IMR-90 (cell line): ENCODE measurements around the gene PAK6. TPM values are rescaled to one million over a fixed set of nuclear protein-coding genes. Genes with fewer than 3 reads are reported as not detected.

Source experiments
- ATAC-seq: fragments of 200-7000 bp; cut with Tn5 transposase; 2 replicates; pipeline ENCODE4 v1.9.1; 2020; ENCODE audit warnings: low read depth, mild to moderate bottlenecking, moderate library complexity
- BruUV-seq: library from RNA; stranded (reverse); fragments of 400-500 nt; replicated peaks from 2 replicates; lab custom pipeline; 2021; lab: Mats Ljungman, UMichigan
- CTCF ChIA-PET: fragments of 300-600 bp; formaldehyde crosslinking; extraction: SDS; loops from one replicate; lab custom pipeline; 2021; ENCODE audit warnings: antibody characterized with exemption; lab: Yijun Ruan, JAX
- POLR2A ChIA-PET: fragments of 300-600 bp; sonication (Branson Sonifier 250); formaldehyde crosslinking; loops from one replicate; lab custom pipeline; 2022; ENCODE audit warnings: antibody characterized with exemption; ENCODE audit not compliant: unreplicated experiment; lab: Charles Lee
- DNase-seq: peaks from one replicate; pipeline ENCODE4 v3.0.0; 2013
- H2AFZ ChIP-seq: replicated peaks from 2 replicates; pipeline ENCODE3; 2013; ENCODE audit warnings: low read length, mild to moderate bottlenecking; ENCODE audit not compliant: poor library complexity
- H2AK5ac ChIP-seq: 2 replicates; pipeline ENCODE4 v1.6.1; 2013; ENCODE audit warnings: low read depth, low read length, inconsistent platforms
- H2AK9ac ChIP-seq: replicated peaks from 2 replicates; pipeline ENCODE3; 2013; ENCODE audit warnings: mild to moderate bottlenecking, low read depth, low read length, moderate library complexity; ENCODE audit not compliant: poor library complexity
- H2BK120ac ChIP-seq: 2 replicates; pipeline ENCODE4 v1.6.1; 2013; ENCODE audit warnings: low read depth, low read length, inconsistent platforms
- H2BK15ac ChIP-seq: 3 replicates; pipeline ENCODE4 v1.6.1; 2013; ENCODE audit warnings: low read depth, low read length, inconsistent platforms
- H2BK20ac ChIP-seq: 2 replicates; pipeline ENCODE4 v1.6.1; 2013; ENCODE audit warnings: low read depth, mild to moderate bottlenecking, inconsistent platforms, low read length, moderate library complexity
- H2BK5ac ChIP-seq: 2 replicates; pipeline ENCODE4 v1.6.1; 2013; ENCODE audit warnings: mild to moderate bottlenecking, low read depth, low read length, inconsistent platforms; ENCODE audit not compliant: poor library complexity, severe bottlenecking
- H3K14ac ChIP-seq: replicated peaks from 2 replicates; pipeline ENCODE4 v1.6.1; 2013; ENCODE audit warnings: low read depth, low read length, inconsistent platforms
- H3K18ac ChIP-seq: 2 replicates; pipeline ENCODE4 v1.6.1; 2013; ENCODE audit warnings: low read depth, low read length, control low read depth
- H3K23ac ChIP-seq: 2 replicates; pipeline ENCODE4 v1.6.1; 2013; ENCODE audit warnings: low read depth, low read length, inconsistent platforms
- H3K27ac ChIP-seq: 2 replicates; pipeline ENCODE4 v1.5.1; 2013; ENCODE audit warnings: mild to moderate bottlenecking, control low read depth, low read length; ENCODE audit not compliant: insufficient read depth
- H3K27me3 ChIP-seq: 2 replicates; pipeline ENCODE4 v1.6.1; 2013; ENCODE audit warnings: low read length; ENCODE audit not compliant: control insufficient read depth, insufficient read depth
- H3K36me3 ChIP-seq: 2 replicates; pipeline ENCODE4 v1.6.1; 2013; ENCODE audit warnings: low read length, mixed read lengths; ENCODE audit not compliant: control insufficient read depth, insufficient read depth
- H3K4ac ChIP-seq: 2 replicates; pipeline ENCODE4 v1.6.1; 2013; ENCODE audit warnings: low read depth, low read length, inconsistent platforms
- H3K4me1 ChIP-seq: 2 replicates; pipeline ENCODE4 v1.6.1; 2013; ENCODE audit warnings: low read length, mixed read lengths; ENCODE audit not compliant: control insufficient read depth, insufficient read depth
- H3K4me2 ChIP-seq: 2 replicates; pipeline ENCODE4 v1.6.1; 2013; ENCODE audit warnings: low read depth, mild to moderate bottlenecking, control low read depth, low read length, moderate library complexity
- H3K4me3 ChIP-seq: 2 replicates; pipeline ENCODE4 v1.5.1; 2013; ENCODE audit warnings: low read depth, mild to moderate bottlenecking, control low read depth, low read length, moderate library complexity; ENCODE audit not compliant: insufficient read depth
- H3K56ac ChIP-seq: 2 replicates; pipeline ENCODE4 v1.6.1; 2013; ENCODE audit warnings: low read length, inconsistent platforms; ENCODE audit not compliant: insufficient read depth; ENCODE audit errors: extremely low read depth
- H3K79me1 ChIP-seq, 2 experiments: 2 replicates each; pipeline ENCODE4 v1.6.1; 2013; ENCODE audit warnings: low read length in 2 of 2, inconsistent platforms in 1 of 2, low read depth in 1 of 2
- H3K9ac ChIP-seq: 2 replicates; pipeline ENCODE4 v1.6.1; 2013; ENCODE audit warnings: low read depth, low read length, control low read depth
- H3K9me1 ChIP-seq: 2 replicates; pipeline ENCODE4 v1.6.1; 2013; ENCODE audit warnings: low read length, inconsistent platforms; ENCODE audit not compliant: insufficient read depth
- H3K9me3 ChIP-seq: 2 replicates; pipeline ENCODE4 v1.6.1; 2013; ENCODE audit warnings: low read length; ENCODE audit not compliant: control insufficient read depth, insufficient read depth
- H4K20me1 ChIP-seq: 2 replicates; pipeline ENCODE4 v1.6.1; 2013; ENCODE audit warnings: low read length, inconsistent platforms; ENCODE audit not compliant: insufficient read depth
- H4K5ac ChIP-seq: 2 replicates; pipeline ENCODE4 v1.6.1; 2013; ENCODE audit warnings: mild to moderate bottlenecking, low read depth, low read length, control low read depth
- H4K8ac ChIP-seq, 2 experiments: 2 replicates each; pipeline ENCODE4 v1.6.1; 2013; ENCODE audit warnings: low read depth in 2 of 2, low read length in 2 of 2, control low read depth in 1 of 2, inconsistent platforms in 1 of 2
- H4K91ac ChIP-seq: 2 replicates; pipeline ENCODE4 v1.6.1; 2013; ENCODE audit warnings: low read depth, low read length, inconsistent platforms; ENCODE audit not compliant: insufficient read depth
- CHD1 ChIP-seq: IDR thresholded peaks from 2 replicates; pipeline ENCODE4 v1.6.1; 2012; ENCODE audit warnings: low read depth, low read length, improper control_type of control experiment
- CTCF ChIP-seq: conservative IDR thresholded peaks from 2 replicates; pipeline ENCODE4 v1.5.1; 2012; ENCODE audit warnings: mild to moderate bottlenecking, low read depth, low read length, improper control_type of control experiment
- ELK1 ChIP-seq: fragments of 150-350 bp; IDR thresholded peaks from 2 replicates; pipeline ENCODE4 v1.6.1; 2016; ENCODE audit warnings: low read depth, mild to moderate bottlenecking, low read length, moderate library complexity, borderline replicate concordance
- FOS ChIP-seq: fragments of 150-350 bp; IDR thresholded peaks from 2 replicates; pipeline ENCODE4 v1.6.1; 2016; ENCODE audit warnings: low read depth, low read length
- MAZ ChIP-seq: IDR thresholded peaks from 2 replicates; pipeline ENCODE4 v1.6.1; 2012; ENCODE audit warnings: low read depth, mild to moderate bottlenecking, low read length, improper control_type of control experiment, moderate library complexity, borderline replicate concordance
- MXI1 ChIP-seq: IDR thresholded peaks from 2 replicates; pipeline ENCODE4 v1.6.1; 2012; ENCODE audit warnings: low read depth, mild to moderate bottlenecking, low read length, moderate library complexity, borderline replicate concordance
- NFE2L2 ChIP-seq: fragments of 150-350 bp; IDR thresholded peaks from 2 replicates; pipeline ENCODE4 v1.6.1; 2016; ENCODE audit warnings: low read depth, mild to moderate bottlenecking, low read length
- SMC3 ChIP-seq: fragments of 150-350 bp; IDR thresholded peaks from 2 replicates; pipeline ENCODE4 v1.6.1; 2016; ENCODE audit warnings: low read depth, mild to moderate bottlenecking, antibody characterized with exemption, low read length, moderate library complexity
- USF2 ChIP-seq: fragments of 150-350 bp; IDR thresholded peaks from 2 replicates; pipeline ENCODE4 v1.6.1; 2017; ENCODE audit warnings: mild to moderate bottlenecking, antibody characterized with exemption, low read length, low read depth
- WGBS, 2 experiments: methylation state at CpG; one replicate each; pipeline versions ENCODE4 v1.1.5 to v1.1.7; 2013; ENCODE audit warnings: missing lambda C conversion rate in 2 of 2; ENCODE audit not compliant: insufficient read length in 1 of 2; ENCODE audit errors: extremely low coverage in 2 of 2; 5-methylcytosine and 5-hydroxymethylcytosine counted together
- dilution Hi-C: fragments of 300-500 bp; cut with HindIII; formaldehyde crosslinking; loops from one replicate; pipeline ENCODE4 v1.14.3; 2018; ENCODE audit warnings: low sequenced_read_pairs; ENCODE audit not compliant: unreplicated experiment
- in situ Hi-C: fragments of 300-500 bp; cut with MboI; formaldehyde crosslinking; loops from 3 replicates; pipeline ENCODE4 v1.14.3; 2019; ENCODE audit warnings: low sequenced_read_pairs, inconsistent platforms, mixed read lengths
- intact Hi-C: fragments of 100-400 bp; cut with micrococcal nuclease; formaldehyde crosslinking; loops from 2 replicates; pipeline ENCODE4 v1.10.0; 2022
- polyA plus RNA-seq, 3 experiments: library from polyadenylated mRNA; depleted of rRNA; stranded (reverse); fragments of >200 nt; gene quantifications; 2 replicates each; pipeline ENCODE4 v1.2.3, GENCODE V29; 2012; ENCODE audit warnings: low replicate concordance in 1 of 3
- total RNA-seq: library from RNA; depleted of rRNA; stranded (reverse); fragments of >200 nt; gene quantifications from 2 replicates; pipeline ENCODE4 v1.2.3, GENCODE V29; 2012

The PAK6 gene
- total and polyA plus RNA-seq, 2 of the 4 experiments (the other 2 are of a cell fraction), result 0.21 TPM; not detected in 1

GRCh38 chr15:40265355-40265754 lies 26.5 kb downstream of the PAK6 start:
- ChIA-PET POLR2A (no interaction called here), CTCF (no interaction called here)
- ATAC-seq (no peak), DNase-seq (no peak)
- no peak overlapping the region for H3K18ac ChIP-seq
- H3K36me3 ChIP-seq, result no peaks in the 10 kb centered on the region
- in situ Hi-C loops (no loop called here), dilution Hi-C loops (no loop called here), intact Hi-C loops (no loop called here)
- peak overlapping the region; percentile 65 for H2AK9ac ChIP-seq
- no peak overlapping the region for H3K4me3 ChIP-seq
- H4K5ac ChIP-seq, result no peak overlapping the region
- no peak overlapping the region for H2BK5ac ChIP-seq
- no peak for TF ChIP-seq USF2
- TF ChIP-seq ELK1, result no peak
- no peak for TF ChIP-seq FOS
- TF ChIP-seq MXI1, result no peak
- no peak for TF ChIP-seq MAZ
- no peak for TF ChIP-seq CHD1
- TF ChIP-seq CTCF, result no peak
- TF ChIP-seq NFE2L2, result no peak
- no peak for TF ChIP-seq SMC3
- H3K27me3 ChIP-seq, result no peaks in the 10 kb centered on the region
- WGBS, 2 experiments, result 90% methylated on average over 3 of the region's 10 CpGs; no CpG with 5 or more reads in 1 of the 2 experiments
- H2AK5ac ChIP-seq, result 0 out of 2 replicates have a peak overlapping the region, but pooled peaks have one; percentile 43
- no peak overlapping the region for H3K14ac ChIP-seq
- no TSS peak for BruUV-seq
- no peak overlapping the region for H2BK15ac ChIP-seq
- H3K27ac ChIP-seq, result no peak overlapping the region
- H3K9me1 ChIP-seq, result peaks cover 12% of the 10 kb centered on the region
- no peak overlapping the region for H3K4ac ChIP-seq
- no peak overlapping the region for H3K4me2 ChIP-seq
- H3K9me3 ChIP-seq, result no peaks in the 10 kb centered on the region
- H3K9ac ChIP-seq, result no peak overlapping the region
- no peak overlapping the region for H3K56ac ChIP-seq
- no peaks in the 10 kb centered on the region for H3K79me1 ChIP-seq
- no peak overlapping the region; the same call in 1 of the 2 replicates for H2BK120ac ChIP-seq
- H4K91ac ChIP-seq, result no peak overlapping the region
- no peaks in the 10 kb centered on the region for H4K20me1 ChIP-seq
- H2AFZ ChIP-seq, result no peak overlapping the region
- no peak overlapping the region for H3K23ac ChIP-seq
- H4K8ac ChIP-seq, result no peak overlapping the region
- no peak overlapping the region for H2BK20ac ChIP-seq
- peaks cover 15% of the 10 kb centered on the region for H3K4me1 ChIP-seq
